Measurements from ENCODE around the gene RPS26. TPM values are rescaled to one million over a fixed set of nuclear protein-coding genes. Genes with fewer than 3 reads are reported as not detected.
A peak's percentile ranks its signal among the peaks of the same experiment; 100 is the strongest.

RPS26 gene
- total and polyA plus RNA-seq, 8 donors, result 37.9 to 778 (median 123) TPM

- H3K27ac ChIP-seq, result peak overlapping the region; percentile 34 to 44
- no peak for TF ChIP-seq CTCF (IDR thresholded peaks at IDR 0.05)
- no peak overlapping the region for H3K4me3 ChIP-seq
- intact Hi-C loops (cut with DNase I), result no loop called here
- H3K36me3 ChIP-seq, result no peaks in the 10 kb centered on the region
- peak in 2 of 4 donors; percentile 16 to 62 for DNase-seq
- ATAC-seq, result peak; percentile 89
- no peaks in the 10 kb centered on the region for H3K9me3 ChIP-seq
- H3K27me3 ChIP-seq, result no peaks in the 10 kb centered on the region
- no peaks in the 10 kb centered on the region for H3K4me1 ChIP-seq
These were observed 27.5 kb upstream of the RPS26 start for GRCh38 chr12:56014205-56014604.

- intact Hi-C loops (cut with DNase I), result no loop called here
- Histone ChIP-seq H3K4me1 (peaks cover 7 to 20% of the 10 kb centered on the region in 2 donors), H3K27ac (no peak overlapping the region), H3K4me3 (no peak overlapping the region), H3K36me3 (no peaks in the 10 kb centered on the region), H3K9me3 (no peaks in the 10 kb centered on the region), H3K27me3 (no peaks in the 10 kb centered on the region)
- ATAC-seq (no peak), DNase-seq (no peak)
- TF ChIP-seq CTCF (IDR thresholded peaks at IDR 0.05), result no peak
These were observed 24.5 kb upstream of the RPS26 start for GRCh38 chr12:56017181-56017580.

GRCh38 chr12:56018356-56018755 lies 23.4 kb upstream of the RPS26 start:
- no peak overlapping the region for H3K4me3 ChIP-seq
- ATAC-seq (no peak), DNase-seq (no peak)
- H3K4me1 ChIP-seq, result peaks cover 7 to 25% of the 10 kb centered on the region in 2 donors
- no peaks in the 10 kb centered on the region for H3K36me3 ChIP-seq
- no peak for TF ChIP-seq CTCF (IDR thresholded peaks at IDR 0.05)
- H3K27me3 ChIP-seq, result no peaks in the 10 kb centered on the region
- intact Hi-C loops (cut with DNase I), result no loop called here
- no peak overlapping the region for H3K27ac ChIP-seq
- no peaks in the 10 kb centered on the region for H3K9me3 ChIP-seq

GRCh38 chr12:56020423-56021184 lies 21.1 kb upstream of the RPS26 start, which contains the start of gene IKZF4:
IKZF4 (plus strand) TSS chr12:56021043; CDS start chr12:56021494, 451 bp downstream.
- intact Hi-C loops (cut with DNase I), result no loop called here
- no peaks in the 10 kb centered on the region for H3K9me3 ChIP-seq
- DNase-seq (peak in 3 of 4 donors; percentile 72 to 88 (median 73)), ATAC-seq (peak; percentile 80)
- TF ChIP-seq CTCF (IDR thresholded peaks at IDR 0.05), result no peak
- H3K4me1 ChIP-seq, result peaks cover 7 to 25% of the 10 kb centered on the region in 2 donors
- H3K4me3 ChIP-seq, result peak within 1 kb of the TSS; percentile 7 to 29
- peak within 1 kb of the TSS; percentile 62 to 66 for H3K27ac ChIP-seq
- peaks cover 0 to 8% of the 10 kb centered on the region in 2 donors for H3K36me3 ChIP-seq
- no peaks in the 10 kb centered on the region for H3K27me3 ChIP-seq

GRCh38 chr12:56021889-56022497 lies 19.7 kb upstream of the RPS26 start:
- ATAC-seq (no peak), DNase-seq (peak in 1 of 4 donors; percentile 13)
- H3K27me3 ChIP-seq, result no peaks in the 10 kb centered on the region
- peaks cover 0 to 13% of the 10 kb centered on the region in 2 donors for H3K36me3 ChIP-seq
- no peak for TF ChIP-seq CTCF (IDR thresholded peaks at IDR 0.05)
- H3K9me3 ChIP-seq, result no peaks in the 10 kb centered on the region
- intact Hi-C loops (cut with DNase I), result no loop called here
- H3K4me1 ChIP-seq, result peaks cover 7 to 25% of the 10 kb centered on the region in 2 donors
- H3K4me3 ChIP-seq, result peak overlapping the region in 1 of 2 donors; percentile 29
- peak overlapping the region in 1 of 2 donors; percentile 48 for H3K27ac ChIP-seq

All from left lung (tissue), 10 donors.